ENCODE results near the gene MCIDAS.

The MCIDAS gene

GRCh38 chr5:55226934-55227663 lies at the start of gene MCIDAS:
Gene MCIDAS (minus strand): TSS chr5:55227315. CDS start chr5:55227138, 177 bp downstream.
- peak; percentile 24 for DNase-seq (ENCODE audit: low read depth)

DNA sequence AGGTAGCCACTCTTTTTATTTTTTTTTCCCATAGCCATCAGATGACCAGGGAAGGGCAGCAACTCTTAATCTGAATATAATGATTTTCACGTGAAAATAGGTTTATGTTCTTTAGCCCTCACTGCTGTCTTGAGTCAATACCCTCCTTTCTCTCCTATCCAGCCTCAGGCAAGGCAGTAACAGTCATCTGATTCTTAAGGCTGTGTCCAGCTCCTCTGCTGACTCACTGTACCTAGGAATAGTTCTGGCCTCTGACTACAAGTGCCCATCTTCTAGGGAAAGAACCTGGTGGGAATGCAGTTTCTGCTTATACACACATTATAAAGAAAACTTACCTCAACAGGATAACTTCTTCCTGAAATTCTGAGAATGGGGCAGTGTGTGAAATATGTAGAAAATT lies 49.7 kb upstream of the MCIDAS start:
- DNase-seq (ENCODE audit: low read depth): no peak

- no peak for DNase-seq (ENCODE audit: low read depth)
Measured at GRCh38 chr5:55258339-55258738, 31.2 kb upstream of the MCIDAS start.

DNA sequence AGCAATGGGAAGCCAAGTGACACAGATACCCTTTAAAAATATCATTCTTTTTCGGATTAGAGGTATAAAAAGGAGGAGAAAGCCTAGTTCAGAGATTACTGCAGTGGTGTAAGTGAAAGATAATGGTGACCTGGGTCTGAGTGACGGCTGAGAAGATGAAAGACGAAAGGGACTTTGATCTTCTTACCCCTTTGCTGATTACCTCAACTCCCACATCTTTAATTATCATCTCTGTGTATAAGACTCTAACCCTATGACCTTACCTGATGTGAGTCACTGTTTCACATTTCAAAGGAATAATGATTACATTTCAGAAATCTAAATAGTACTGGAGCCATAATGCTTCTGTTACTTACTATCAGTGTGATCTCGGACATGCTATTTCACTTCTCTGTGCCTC lies 27.7 kb upstream of the MCIDAS start:
- no peak for DNase-seq (ENCODE audit: low read depth)

DNA sequence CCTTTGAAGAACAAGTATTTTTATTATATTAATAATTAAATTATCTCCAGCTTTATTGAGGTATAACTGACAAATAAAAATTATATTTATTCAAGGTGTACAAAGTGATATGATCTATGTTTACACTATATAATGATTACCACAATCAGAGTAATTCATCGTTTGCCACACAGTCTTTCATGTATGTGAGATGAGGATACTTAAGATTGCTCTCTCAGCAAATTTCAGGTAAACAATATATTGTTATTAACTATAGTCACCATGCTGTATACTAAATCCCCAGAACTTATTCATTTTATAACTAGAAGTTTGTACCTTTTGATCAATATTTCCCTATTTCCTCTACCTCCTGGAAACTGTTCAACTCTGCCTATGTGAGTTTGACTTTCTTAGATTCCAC lies 22.9 kb upstream of the MCIDAS start:
- no peak for DNase-seq (ENCODE audit: low read depth)

- DNase-seq (ENCODE audit: low read depth): no peak
Measured at GRCh38 chr5:55241746-55242145, 14.6 kb upstream of the MCIDAS start.

GRCh38 chr5:55236800-55237199 lies 9.7 kb upstream of the MCIDAS start:
- no peak for DNase-seq (ENCODE audit: low read depth)

- DNase-seq (ENCODE audit: low read depth): no peak
Measured at GRCh38 chr5:55234121-55234700, 7.1 kb upstream of the MCIDAS start.

DNA sequence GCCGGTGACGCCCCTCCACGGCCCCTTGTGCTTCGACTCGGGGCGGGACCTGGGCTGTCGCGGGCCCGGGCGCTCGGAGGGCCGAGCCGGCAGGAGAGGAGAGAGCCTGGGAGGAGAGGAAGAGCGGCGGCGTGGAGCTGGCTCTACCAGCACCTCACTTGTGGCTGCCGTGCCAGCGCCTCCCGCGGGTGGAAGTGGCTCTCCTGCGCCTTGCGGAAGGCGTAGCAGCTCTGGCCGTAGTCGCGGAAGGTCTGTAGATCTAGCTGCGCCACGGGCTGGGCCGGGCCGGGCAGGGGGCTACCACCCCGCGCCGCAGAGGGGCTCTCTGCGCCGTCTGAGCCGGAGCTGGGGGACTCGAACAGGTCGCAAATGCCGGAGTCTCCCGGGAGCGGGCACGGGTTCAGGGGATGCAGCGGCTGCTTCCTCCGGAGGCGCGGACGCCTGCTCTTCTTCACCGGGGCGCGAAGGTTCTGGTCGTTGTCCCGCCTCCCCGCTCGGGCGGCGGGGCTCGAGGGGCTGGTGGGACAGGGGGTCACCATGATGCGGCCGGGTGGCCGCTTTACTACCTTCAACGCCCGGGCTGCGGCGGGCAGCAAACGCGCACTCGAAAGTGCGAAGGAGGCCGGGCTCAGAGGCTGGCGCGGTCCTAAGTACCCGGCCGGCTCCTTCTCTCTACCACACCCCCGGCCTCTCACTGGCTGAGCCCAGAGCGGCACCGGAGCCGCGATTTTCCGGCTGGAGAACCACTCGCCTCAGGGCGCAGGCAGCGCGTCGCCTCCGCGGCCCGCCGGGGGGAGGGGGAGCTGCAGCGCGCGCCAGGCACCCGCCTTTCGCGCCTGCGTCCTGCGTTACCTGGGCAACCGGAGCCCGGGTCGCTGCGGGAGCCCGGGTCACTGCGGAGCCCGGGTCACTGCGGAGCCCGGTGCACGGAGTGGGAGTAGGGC lies 6.1 kb upstream of the MCIDAS start, which contains the start of gene CCNO:
CCNO (minus strand) TSS at position 624 of the 944 bp plus-strand sequence; CDS start at position 539, 85 bp downstream.
- peak; percentile 31 for DNase-seq (ENCODE audit: low read depth)

DNA sequence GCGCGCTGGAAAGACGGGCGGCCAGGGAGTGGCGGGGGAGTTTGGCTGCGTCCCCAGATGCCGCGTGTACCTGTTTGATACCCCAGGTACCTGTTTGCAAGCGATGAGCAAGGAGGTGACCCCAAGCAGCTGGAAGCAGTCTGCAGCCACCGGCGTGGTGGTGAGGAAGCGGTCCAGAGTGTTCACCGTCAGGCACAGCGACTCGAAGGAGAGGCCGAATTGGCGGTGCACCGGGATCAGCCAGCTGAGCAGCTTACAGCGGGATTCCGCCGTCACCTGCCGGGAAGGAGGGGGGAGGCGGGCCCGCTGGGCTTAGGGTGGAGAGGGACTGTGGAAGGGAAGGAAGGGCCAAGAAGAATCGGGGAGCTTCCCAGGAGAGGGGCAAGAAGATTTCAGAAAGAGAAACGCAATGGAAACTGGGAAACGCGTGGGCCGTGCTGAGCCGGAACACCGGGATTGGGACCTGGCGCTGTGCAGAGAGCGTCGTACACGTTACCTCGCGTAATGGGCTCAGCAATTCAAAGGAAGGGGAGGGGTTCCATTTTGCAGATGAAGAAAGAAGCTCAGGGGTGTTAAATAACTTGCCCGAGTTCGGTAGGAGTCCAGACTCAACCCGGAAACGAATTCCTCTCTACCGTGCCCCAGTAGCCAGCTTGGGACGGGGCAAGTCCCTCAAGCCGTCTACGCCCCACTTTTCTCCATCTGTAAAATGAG lies 5.3 kb upstream of the MCIDAS start:
- DNase-seq (ENCODE audit: low read depth): no peak

DNA sequence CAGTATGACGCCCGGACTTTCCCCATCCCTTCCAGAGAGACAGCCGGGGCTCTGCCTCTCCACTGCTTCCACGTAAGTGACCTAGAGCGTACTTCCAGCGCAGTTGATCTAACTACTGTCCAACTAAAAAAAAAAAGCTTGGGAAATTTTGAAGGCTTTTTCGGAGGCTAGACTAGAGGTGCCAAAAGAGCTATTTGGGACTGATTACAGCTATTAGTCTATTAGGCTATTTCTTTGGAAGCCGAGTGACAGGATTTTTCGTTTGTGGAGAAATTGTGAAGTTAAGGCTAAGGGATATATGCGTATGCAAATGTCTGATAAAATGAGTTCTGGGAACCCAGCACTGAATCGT lies 4.8 kb upstream of the MCIDAS start:
- no peak for DNase-seq (ENCODE audit: low read depth)

DNA sequence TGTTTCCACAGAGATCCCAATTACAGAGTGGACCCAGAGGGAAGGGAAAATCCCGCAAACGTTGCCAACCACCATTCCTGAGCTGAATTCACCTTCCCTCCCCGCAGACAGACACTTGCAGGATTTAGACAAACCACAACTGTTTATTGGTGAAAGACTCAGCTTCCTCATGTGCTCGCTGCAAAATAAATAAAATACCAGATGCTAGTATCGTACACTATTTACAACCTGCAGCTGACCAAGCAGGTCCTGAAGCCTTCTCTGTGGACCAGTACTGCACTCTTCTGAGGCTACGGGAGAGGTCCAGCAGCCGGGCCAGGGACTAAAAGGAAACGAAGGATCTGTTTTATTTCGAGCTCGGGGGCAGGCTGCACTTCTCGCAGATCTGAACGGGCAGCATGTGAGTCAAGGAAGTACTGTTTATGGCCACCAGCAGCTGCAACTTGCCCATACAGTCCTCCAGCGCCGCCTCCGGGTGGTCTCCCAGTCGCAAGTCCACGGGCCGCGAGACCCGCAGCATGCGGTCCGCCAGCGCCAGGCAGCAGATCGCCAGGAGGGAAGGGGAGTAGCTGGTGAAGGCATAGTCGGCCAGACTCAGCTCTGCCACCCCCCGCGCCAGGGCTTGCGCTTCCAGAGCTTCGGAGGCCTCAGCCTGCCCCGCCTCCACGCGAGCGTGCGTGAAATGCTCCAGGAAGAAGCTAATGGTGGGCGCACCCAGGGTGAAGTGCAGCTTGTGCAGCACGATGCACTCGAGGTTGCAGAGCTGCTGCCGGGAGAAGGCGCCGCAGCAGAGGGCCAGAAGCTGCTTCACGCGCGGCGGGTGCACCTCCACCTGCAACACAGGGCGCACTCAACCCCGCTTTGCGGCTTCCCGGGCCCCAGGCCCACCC lies 4.2 kb upstream of the MCIDAS start:
- no peak for DNase-seq (ENCODE audit: low read depth)

GRCh38 chr5:55230086-55230629 lies 3.0 kb upstream of the MCIDAS start:
- no peak for DNase-seq (ENCODE audit: low read depth)

- DNase-seq (ENCODE audit: low read depth): no peak
Measured at GRCh38 chr5:55227664-55228430, 732 bp upstream of the MCIDAS start.

DNA sequence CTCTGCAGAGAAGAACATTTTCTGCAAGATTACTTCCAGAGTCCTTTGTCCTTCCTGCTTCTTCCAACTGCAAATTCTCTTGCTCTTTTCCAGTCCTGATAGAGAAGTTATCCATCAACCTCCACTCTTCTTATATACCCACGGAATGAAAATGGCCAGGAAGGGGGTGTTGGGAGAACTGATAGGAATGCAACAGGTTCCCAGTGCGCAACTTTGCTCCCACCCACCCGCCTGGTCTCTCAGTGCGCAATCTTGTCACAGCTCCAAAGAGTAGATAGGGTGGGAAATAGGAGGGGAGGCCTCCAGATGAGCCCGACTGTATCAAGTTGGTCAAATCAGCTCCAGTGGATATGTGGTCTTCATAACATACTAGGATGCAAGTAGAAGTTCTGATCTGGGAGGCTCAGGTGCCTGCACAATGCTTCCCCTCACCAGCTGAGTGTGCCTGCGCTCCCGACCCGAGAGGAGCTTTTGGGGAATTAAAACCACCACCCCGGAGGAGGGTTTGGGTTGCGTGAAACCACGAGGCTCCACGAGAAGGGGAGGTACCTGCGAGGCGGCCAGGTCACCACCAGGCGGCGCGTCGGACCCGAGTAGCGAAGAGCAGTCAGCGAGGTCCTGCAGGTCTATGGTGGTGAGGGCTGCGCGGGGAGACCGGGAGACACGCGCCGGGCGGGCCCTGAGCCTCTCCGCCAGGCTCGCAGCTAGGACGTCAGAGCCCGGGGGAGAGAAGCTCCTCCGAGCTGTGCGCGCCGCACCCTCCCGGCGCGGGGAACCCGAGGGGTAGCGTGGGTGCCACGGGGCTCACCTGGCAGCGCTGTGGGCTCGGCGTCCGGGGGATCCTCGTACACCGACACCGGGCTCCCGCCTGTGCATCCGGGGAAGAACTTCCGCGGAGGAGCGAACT lies 835 bp downstream of the MCIDAS start:
- no peak for DNase-seq (ENCODE audit: low read depth)

GRCh38 chr5:55225346-55225745 lies 1.8 kb downstream of the MCIDAS start:
- no peak for DNase-seq (ENCODE audit: low read depth)

DNA sequence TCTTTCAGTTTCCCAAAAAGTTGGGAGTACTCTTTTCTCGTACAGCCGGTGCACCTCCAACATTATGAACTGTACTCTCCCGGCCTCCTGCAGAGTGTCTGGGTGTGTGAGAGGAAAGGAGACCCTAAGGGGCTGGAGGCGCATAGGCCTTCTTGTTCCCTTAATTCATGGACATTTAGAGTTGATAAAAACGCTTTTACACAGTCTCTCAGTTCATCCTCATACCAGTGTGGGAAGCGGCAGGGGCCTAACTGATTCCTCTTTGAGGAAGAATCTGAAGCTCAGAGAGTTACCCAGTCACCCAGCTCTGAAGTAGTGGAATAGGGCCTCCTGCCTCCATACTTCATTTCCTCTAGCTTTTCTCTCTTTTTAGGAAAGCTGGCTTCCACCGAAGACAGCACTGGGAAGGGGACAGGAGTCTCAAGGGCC lies 3.3 kb downstream of the MCIDAS start:
- no peak for DNase-seq (ENCODE audit: low read depth)

DNA sequence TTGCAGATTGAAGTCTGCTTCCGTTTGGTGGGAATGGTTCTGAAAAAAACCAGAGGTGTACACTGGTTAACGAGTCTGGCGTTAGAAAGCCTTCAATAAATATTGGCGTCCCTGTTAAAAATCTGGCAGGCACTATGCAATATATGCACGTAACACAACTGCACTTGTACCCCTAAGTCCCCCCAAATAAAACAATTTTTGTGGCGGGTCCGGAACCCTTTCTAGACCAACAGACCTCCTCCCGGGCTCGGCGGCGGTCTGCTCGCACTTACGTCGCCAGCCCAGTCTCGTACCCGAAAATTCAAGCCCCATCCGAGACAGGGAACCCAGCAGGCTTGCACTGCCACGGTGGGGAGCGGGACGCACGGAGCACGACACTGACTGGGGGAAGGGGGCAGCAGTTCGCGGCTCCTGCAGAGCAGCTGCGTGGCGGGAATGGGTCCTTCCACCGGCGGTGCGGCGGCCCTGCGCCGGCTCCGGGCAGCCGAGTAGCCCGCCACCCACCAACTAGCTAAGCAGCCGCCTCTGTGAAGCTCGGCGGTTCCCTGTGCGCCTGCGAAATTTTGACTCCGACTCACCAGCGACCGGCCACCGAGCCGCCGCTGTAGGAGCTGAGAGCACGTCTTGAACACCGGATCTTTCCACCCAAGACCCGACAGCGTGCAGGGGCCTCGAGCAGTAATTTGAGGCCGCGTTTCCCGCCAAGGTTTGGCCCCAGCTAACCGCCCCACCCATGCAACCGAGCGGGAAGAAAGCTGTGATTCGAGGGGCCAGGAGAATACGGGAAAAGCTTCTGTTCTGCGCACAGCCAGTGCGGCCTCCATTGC lies 3.9 kb downstream of the MCIDAS start:
- DNase-seq (ENCODE audit: low read depth): no peak

All from activated T-cell treated with anti-CD3 and anti-CD28 coated beads for 1 hour (primary cell).